Testis (tissue), 2 donors: Measurements from ENCODE around the gene KRT74.

Source experiments
- POLR2A ChIP-seq: fragments of 450-650 bp; IDR thresholded peaks from one replicate; pipeline ENCODE4 v1.6.1; 2017; ENCODE audit warnings: antibody characterized with exemption, mild to moderate bottlenecking, moderate library complexity
- TF ChIP-seq, protein P1 (sequence below), 3 experiments: fragments of 450-650 bp in 2 of 3; fragments of 200-600 bp in 1 of 3; sonication (generic) in 1 of 3; IDR thresholded peaks; one replicate each; pipeline ENCODE4 v1.5.1; 2016 to 2019; ENCODE audit warnings: antibody characterized with exemption in 3 of 3, mild to moderate bottlenecking in 2 of 3, moderate library complexity in 1 of 3

DNA sequence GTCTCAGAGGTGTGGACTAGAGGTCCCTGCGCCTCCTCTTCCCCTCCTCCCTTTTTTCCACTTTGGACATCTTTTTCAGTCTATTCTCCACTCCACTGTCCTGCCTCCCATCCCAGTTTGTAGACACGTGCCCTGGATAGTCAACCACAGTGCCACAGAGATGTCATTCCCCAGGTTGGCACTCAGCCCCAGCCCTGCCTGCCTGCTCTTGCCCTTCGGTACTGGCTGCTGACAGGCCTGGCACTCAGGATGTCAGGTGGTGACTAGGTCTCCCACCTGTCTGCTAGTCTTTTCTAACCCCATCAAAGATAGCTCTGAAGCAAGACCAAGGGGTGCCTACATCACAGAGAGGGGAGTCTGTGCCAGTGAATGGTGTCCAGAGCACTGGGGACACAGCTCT is 36.5 kb downstream of the KRT74 start:
- TF ChIP-seq POLR2A: no peak
- TF ChIP-seq, protein P1, sequence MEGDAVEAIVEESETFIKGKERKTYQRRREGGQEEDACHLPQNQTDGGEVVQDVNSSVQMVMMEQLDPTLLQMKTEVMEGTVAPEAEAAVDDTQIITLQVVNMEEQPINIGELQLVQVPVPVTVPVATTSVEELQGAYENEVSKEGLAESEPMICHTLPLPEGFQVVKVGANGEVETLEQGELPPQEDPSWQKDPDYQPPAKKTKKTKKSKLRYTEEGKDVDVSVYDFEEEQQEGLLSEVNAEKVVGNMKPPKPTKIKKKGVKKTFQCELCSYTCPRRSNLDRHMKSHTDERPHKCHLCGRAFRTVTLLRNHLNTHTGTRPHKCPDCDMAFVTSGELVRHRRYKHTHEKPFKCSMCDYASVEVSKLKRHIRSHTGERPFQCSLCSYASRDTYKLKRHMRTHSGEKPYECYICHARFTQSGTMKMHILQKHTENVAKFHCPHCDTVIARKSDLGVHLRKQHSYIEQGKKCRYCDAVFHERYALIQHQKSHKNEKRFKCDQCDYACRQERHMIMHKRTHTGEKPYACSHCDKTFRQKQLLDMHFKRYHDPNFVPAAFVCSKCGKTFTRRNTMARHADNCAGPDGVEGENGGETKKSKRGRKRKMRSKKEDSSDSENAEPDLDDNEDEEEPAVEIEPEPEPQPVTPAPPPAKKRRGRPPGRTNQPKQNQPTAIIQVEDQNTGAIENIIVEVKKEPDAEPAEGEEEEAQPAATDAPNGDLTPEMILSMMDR (IDR thresholded peaks at IDR 0.05): no peak
